IPS-20b (cell line): Measurements from ENCODE around the gene ATP5ME.
"Not testable (repeated sequence)": the region's sequence is repeated elsewhere in the genome, so short reads cannot be mapped to it uniquely, and the experiment has no call there.

Experiments
- H3K27ac ChIP-seq: one replicate; pipeline ENCODE4 v1.5.1; 2013; ENCODE audit warnings: low read length
- H3K27me3 ChIP-seq: 2 replicates; pipeline ENCODE4 v1.6.1; 2013; ENCODE audit warnings: mild to moderate bottlenecking, low read length, inconsistent platforms; ENCODE audit not compliant: insufficient read depth
- H3K36me3 ChIP-seq: 2 replicates; pipeline ENCODE4 v1.6.1; 2013; ENCODE audit warnings: low read depth, mild to moderate bottlenecking, inconsistent platforms, low read length, moderate library complexity; ENCODE audit not compliant: insufficient read depth
- H3K4me1 ChIP-seq: 2 replicates; pipeline ENCODE4 v1.6.1; 2013; ENCODE audit warnings: mild to moderate bottlenecking, control low read depth, inconsistent platforms, low read length, moderate library complexity; ENCODE audit not compliant: insufficient read depth
- H3K4me3 ChIP-seq: 2 replicates; pipeline ENCODE4 v1.5.1; 2013; ENCODE audit warnings: mild to moderate bottlenecking, low read length, inconsistent platforms
- H3K9ac ChIP-seq: 2 replicates; pipeline ENCODE4 v1.6.1; 2013; ENCODE audit warnings: low read depth, mild to moderate bottlenecking, inconsistent platforms, low read length, moderate library complexity
- H3K9me3 ChIP-seq: 2 replicates; pipeline ENCODE4 v1.6.1; 2013; ENCODE audit warnings: mild to moderate bottlenecking, low read depth, low read length, inconsistent platforms; ENCODE audit not compliant: insufficient read depth

ATP5ME gene

GRCh38 chr4:671769-672168 is 2.3 kb downstream of the ATP5ME start:
- H3K9me3 ChIP-seq = no peaks in the 10 kb centered on the region
- no peak overlapping the region for H3K4me3 ChIP-seq
- H3K4me1 ChIP-seq = no peaks in the 10 kb centered on the region; the same call in 1 of the 2 replicates
- peaks cover 27% of the 10 kb centered on the region for H3K36me3 ChIP-seq
- H3K9ac ChIP-seq = no peak overlapping the region
- H3K27ac ChIP-seq = no peak overlapping the region
- H3K27me3 ChIP-seq = no peaks in the 10 kb centered on the region

GRCh38 chr4:669806-670559 is 4.1 kb downstream of the ATP5ME start:
- H3K27ac ChIP-seq = not testable (repeated sequence)

GRCh38 chr4:668219-668618 is 5.9 kb downstream of the ATP5ME start:
- H3K4me3 ChIP-seq, H3K9ac ChIP-seq, H3K27ac ChIP-seq: not testable (repeated sequence)

More at GRCh38 chr4:669806-670559, 4.1 kb downstream of the ATP5ME start:
- H3K9ac ChIP-seq, H3K27me3 ChIP-seq, H3K4me1 ChIP-seq, H3K9me3 ChIP-seq, H3K4me3 ChIP-seq: not testable (repeated sequence)
- H3K36me3 ChIP-seq = peaks cover 27% of the 10 kb centered on the region

GRCh38 chr4:667545-667925 is 6.5 kb downstream of the ATP5ME start:
- Histone ChIP-seq H3K9me3 (no peaks in the 10 kb centered on the region), H3K9ac (no peak overlapping the region), H3K4me1 (no peaks in the 10 kb centered on the region), H3K27ac (no peak overlapping the region), H3K36me3 (peaks cover 20% of the 10 kb centered on the region), H3K4me3 (no peak overlapping the region), H3K27me3 (no peaks in the 10 kb centered on the region)

More at GRCh38 chr4:668219-668618, 5.9 kb downstream of the ATP5ME start:
- not testable (repeated sequence) for H3K9me3 ChIP-seq, H3K4me1 ChIP-seq, H3K27me3 ChIP-seq
- H3K36me3 ChIP-seq = peaks cover 27% of the 10 kb centered on the region

- Histone ChIP-seq H3K9ac (no peak overlapping the region), H3K36me3 (peaks cover 14% of the 10 kb centered on the region)
These were observed 7.1 kb downstream of the ATP5ME start for GRCh38 chr4:666822-667544.

GRCh38 chr4:666436-666810 is 7.7 kb downstream of the ATP5ME start:
- H3K9me3 ChIP-seq = no peaks in the 10 kb centered on the region
- peaks cover 9% of the 10 kb centered on the region for H3K36me3 ChIP-seq
- no peak overlapping the region for H3K9ac ChIP-seq
- H3K27me3 ChIP-seq = no peaks in the 10 kb centered on the region
- H3K4me1 ChIP-seq = no peaks in the 10 kb centered on the region
- no peak overlapping the region for H3K4me3 ChIP-seq
- no peak overlapping the region for H3K27ac ChIP-seq

More at GRCh38 chr4:666822-667544, 7.1 kb downstream of the ATP5ME start:
- Histone ChIP-seq H3K27ac (no peak overlapping the region), H3K27me3 (no peaks in the 10 kb centered on the region), H3K9me3 (no peaks in the 10 kb centered on the region), H3K4me3 (no peak overlapping the region), H3K4me1 (no peaks in the 10 kb centered on the region)

- Histone ChIP-seq H3K36me3 (peaks cover 3% of the 10 kb centered on the region; the same call in 1 of the 2 replicates), H3K9me3 (no peaks in the 10 kb centered on the region), H3K4me1 (no peaks in the 10 kb centered on the region), H3K4me3 (no peak overlapping the region), H3K27ac (no peak overlapping the region), H3K9ac (no peak overlapping the region), H3K27me3 (no peaks in the 10 kb centered on the region)
These were observed 8.2 kb downstream of the ATP5ME start for GRCh38 chr4:665751-666435.

GRCh38 chr4:665381-665750 is 8.7 kb downstream of the ATP5ME start:
- Histone ChIP-seq H3K9me3 (no peaks in the 10 kb centered on the region), H3K4me3 (no peak overlapping the region), H3K9ac (no peak overlapping the region), H3K27me3 (no peaks in the 10 kb centered on the region), H3K27ac (no peak overlapping the region), H3K4me1 (no peaks in the 10 kb centered on the region), H3K36me3 (no peaks in the 10 kb centered on the region)

- Histone ChIP-seq H3K4me3 (no peak overlapping the region), H3K27ac (no peak overlapping the region), H3K9me3 (no peaks in the 10 kb centered on the region), H3K27me3 (no peaks in the 10 kb centered on the region), H3K9ac (no peak overlapping the region; the same call in 1 of the 2 replicates), H3K4me1 (no peaks in the 10 kb centered on the region), H3K36me3 (no peaks in the 10 kb centered on the region)
These were observed 9.3 kb downstream of the ATP5ME start for GRCh38 chr4:664713-665231.

- Histone ChIP-seq H3K9me3 (no peaks in the 10 kb centered on the region), H3K4me1 (no peaks in the 10 kb centered on the region), H3K4me3 (peak overlapping the region; percentile 83), H3K27me3 (no peaks in the 10 kb centered on the region), H3K27ac (peak overlapping the region; percentile 54), H3K36me3 (no peaks in the 10 kb centered on the region), H3K9ac (peak overlapping the region; percentile 83; the same call in 1 of the 2 replicates)
These were observed 10.3 kb downstream of the ATP5ME start for GRCh38 chr4:663438-664428.

- H3K36me3 ChIP-seq = no peaks in the 10 kb centered on the region
- H3K9me3 ChIP-seq = no peaks in the 10 kb centered on the region
- no peak overlapping the region for H3K27ac ChIP-seq
- H3K9ac ChIP-seq = peak overlapping the region; percentile 83; the same call in 1 of the 2 replicates
- H3K27me3 ChIP-seq = no peaks in the 10 kb centered on the region
- no peaks in the 10 kb centered on the region for H3K4me1 ChIP-seq
- peak overlapping the region; percentile 83; the same call in 1 of the 2 replicates for H3K4me3 ChIP-seq
These were observed 11.0 kb downstream of the ATP5ME start for GRCh38 chr4:663046-663437.
